ENCODE measurements around the gene USHBP1. TPM values are rescaled to one million over a fixed set of nuclear protein-coding genes. Genes with fewer than 3 reads are reported as not detected.

USHBP1 gene
- total and polyA plus RNA-seq, 2 of the 13 experiments (the other 11 are each of a cell fraction or from before 2014, with no cell fraction given) = 0.15 to 1.5 TPM

GRCh38 chr19:17220207-17220758 is 44.3 kb downstream of the USHBP1 start (continued):
- TF ChIP-seq NR2F1 (CRISPR knock-in tag; IDR thresholded peaks at IDR 0.05) (0 out of 4 replicates have a peak, but pooled peaks of 1 of the 2 experiments have one; percentile 17), GMEB2 (CRISPR knock-in tag; IDR thresholded peaks at IDR 0.05; ENCODE audit: low read depth) (no peak), ZNF362 (CRISPR knock-in tag; IDR thresholded peaks at IDR 0.05; ENCODE audit: borderline replicate concordance) (peak; percentile 35; the same call in 1 of the 2 replicates), ZNF33B (CRISPR knock-in tag; IDR thresholded peaks at IDR 0.05) (no peak), MTERF4 (CRISPR knock-in tag; IDR thresholded peaks at IDR 0.05) (no peak), TRIM24 (CRISPR knock-in tag; IDR thresholded peaks at IDR 0.05) (no peak)

GRCh38 chr19:17219286-17219685 is 45.3 kb downstream of the USHBP1 start:
- H2AFZ ChIP-seq (ENCODE audit: low read length) = no peak overlapping the region
- intact Hi-C loops (cut with micrococcal nuclease; ENCODE audit: unreplicated experiment) (no loop called here), in situ Hi-C loops (cut with HindIII; ENCODE audit: extremely low pct_ligation_motif_present, low pct_unique_long_range_greater_than_20kb) (no loop called here)
- H3K36me3 ChIP-seq (replicated peaks in 1 of 2; ENCODE audit: control insufficient read depth in 1 of 2, insufficient read depth in 2 of 2, low read length in 2 of 2) = peaks cover 0 to 6% of the 10 kb centered on the region in 2 experiments; a peak in 2 of 5 replicates
- peaks cover 32% of the 10 kb centered on the region for H3K4me1 ChIP-seq (ENCODE audit: insufficient read depth, low read length)
- H3K9ac ChIP-seq (ENCODE audit: insufficient read depth, low read depth, low read length) = no peak overlapping the region
- no peak overlapping the region for H3K4me3 ChIP-seq (replicated peaks in 1 of 3; ENCODE audit: insufficient read depth in 1 of 3, low read depth in 2 of 3, low read length in 3 of 3)
- H4K20me1 ChIP-seq (ENCODE audit: insufficient read depth, low read length) = no peaks in the 10 kb centered on the region
- ATAC-seq (no peak), DNase-seq (ENCODE audit: low spot score) (no peak), FAIRE-seq (no peak)
- no peak overlapping the region for H3K4me2 ChIP-seq (ENCODE audit: low read depth, low read length)
- no peaks in the 10 kb centered on the region; a peak in 1 of 5 replicates for H3K27me3 ChIP-seq (ENCODE audit: control insufficient read depth in 1 of 2, insufficient read depth in 2 of 2, low read length in 2 of 2)
- no peaks in the 10 kb centered on the region for H3K79me2 ChIP-seq (ENCODE audit: insufficient read depth, low read length)
- no TSS peak for BruUV-seq (replicated peaks)
- H3K9me3 ChIP-seq (ENCODE audit: low read length) = no peaks in the 10 kb centered on the region
- ChIA-PET POLR2A (interaction anchor here (1.5 kb wide), 1 partner anchor 36 kb away, joined by 4 read pairs; no protein-coding TSS in a partner anchor), CTCF (ENCODE audit: low intra/inter-chr PET ratio, low total read pairs) (no interaction called here)
- WGBS (ENCODE audit: low lambda C conversion rate) = 95% methylated on average over 8 of the region's 8 CpGs
- no peak overlapping the region for H3K27ac ChIP-seq (ENCODE audit: extremely low read length, insufficient read depth, low read length)
- TF ChIP-seq RARA (CRISPR knock-in tag; IDR thresholded peaks at IDR 0.05) (no peak), ZNF784 (CRISPR knock-in tag; IDR thresholded peaks at IDR 0.05; ENCODE audit: borderline replicate concordance) (no peak), ZZZ3 (CRISPR knock-in tag; IDR thresholded peaks at IDR 0.05; ENCODE audit: borderline replicate concordance) (no peak)

Data from HepG2 (cell line).